Activated T-cell treated with anti-CD3 and anti-CD28 coated beads for 48 hours (primary cell): ENCODE data around the gene VAV1.
"Not testable (repeated sequence)": the region's sequence is repeated elsewhere in the genome, so short reads cannot be mapped to it uniquely, and the experiment has no call there.

ENCODE experiments used
- DNase-seq: peaks from one replicate; pipeline ENCODE4 v3.0.0-alpha.2; 2020; ENCODE audit warnings: low read depth

The VAV1 gene

GRCh38 chr19:6737873-6738786 is 34.4 kb upstream of the VAV1 start:
- peak; percentile 70 for DNase-seq

- DNase-seq = no peak
Measured at GRCh38 chr19:6738787-6739389, 33.6 kb upstream of the VAV1 start.

DNA sequence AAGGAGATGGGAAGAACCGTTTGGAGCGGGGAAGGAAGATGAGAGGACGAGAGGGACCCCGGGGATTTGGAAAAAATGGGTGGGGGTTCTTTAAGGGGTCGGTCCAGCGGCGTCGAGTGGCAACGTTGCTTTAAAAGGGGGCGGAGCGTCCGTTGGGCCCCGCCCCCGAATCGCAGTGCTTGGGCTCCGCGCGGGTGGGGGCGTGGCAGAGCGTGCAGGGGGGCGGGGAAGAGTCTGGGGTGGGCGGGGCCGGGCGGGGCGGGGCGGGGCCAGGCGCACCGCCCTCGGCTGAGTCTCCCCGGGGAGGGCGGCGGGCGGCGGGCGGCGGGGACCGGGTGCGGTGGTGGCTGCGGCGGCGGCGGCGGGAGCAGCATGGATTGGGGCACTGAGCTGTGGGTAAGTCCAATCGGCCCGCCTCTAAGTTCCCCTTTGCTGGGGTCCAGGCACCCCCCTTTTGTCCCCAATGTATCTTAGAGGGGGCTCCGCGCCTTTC is 33.1 kb upstream of the VAV1 start, which contains the start of gene TRIP10:
Gene TRIP10, plus strand, starts transcription at position 291 of the 493 bp plus-strand sequence. Its CDS starts 82 bp downstream, at position 373.
- DNase-seq = peak; percentile 84

- DNase-seq = no peak
Measured at GRCh38 chr19:6739883-6740588, 32.5 kb upstream of the VAV1 start.

DNA sequence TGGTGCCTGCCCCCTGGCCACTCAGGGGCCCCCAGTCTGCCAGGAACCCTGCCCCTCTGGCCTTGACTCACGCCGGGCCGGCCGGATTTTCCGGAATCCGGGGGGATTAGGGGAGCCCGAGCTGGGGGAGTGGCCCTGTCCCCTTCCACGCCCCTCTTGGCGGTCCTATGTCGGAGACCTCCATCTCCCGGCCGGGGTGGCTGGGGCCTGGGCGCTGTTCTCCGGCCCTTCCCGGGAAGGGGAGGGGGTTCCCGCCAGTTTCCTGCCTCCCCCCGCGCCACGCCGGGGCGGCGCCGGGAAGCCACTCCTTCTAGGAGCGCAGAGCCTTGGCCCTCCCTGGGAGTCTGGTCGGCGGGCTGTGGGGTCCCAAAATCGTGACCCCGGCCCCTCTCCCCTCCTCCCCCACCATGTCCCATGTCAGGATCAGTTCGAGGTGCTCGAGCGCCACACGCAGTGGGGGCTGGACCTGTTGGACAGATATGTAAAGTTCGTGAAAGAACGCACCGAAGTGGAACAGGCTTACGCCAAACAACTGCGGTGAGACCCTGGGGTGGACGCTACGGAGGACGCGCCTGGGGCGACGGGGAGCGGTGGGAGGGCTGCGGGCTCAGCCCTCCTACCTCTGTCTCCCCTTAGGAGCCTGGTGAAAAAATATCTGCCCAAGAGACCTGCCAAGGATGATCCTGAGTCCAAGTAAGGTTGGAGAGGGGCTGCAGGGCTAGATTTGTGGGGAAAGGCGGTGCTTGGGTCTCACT is 31.7 kb upstream of the VAV1 start:
- DNase-seq = no peak

DNA sequence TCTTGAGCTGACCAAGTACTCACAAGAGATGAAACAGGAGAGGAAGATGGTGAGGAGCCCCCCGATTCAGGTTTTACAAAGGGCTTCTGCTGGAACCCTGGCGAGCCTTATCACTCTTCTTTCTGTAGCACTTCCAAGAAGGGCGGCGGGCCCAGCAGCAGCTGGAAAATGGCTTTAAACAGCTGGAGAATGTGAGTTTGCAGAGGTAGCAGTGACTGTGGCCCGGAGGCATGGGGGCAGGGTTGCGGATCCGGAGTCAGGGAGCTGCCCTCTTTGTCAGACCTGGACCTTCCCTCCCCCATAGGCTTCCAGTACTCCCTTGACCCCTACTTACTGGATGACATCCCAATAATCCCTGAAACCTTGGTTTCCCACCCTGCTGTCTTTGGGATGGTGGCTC is 29.4 kb upstream of the VAV1 start:
- DNase-seq = no peak

DNA sequence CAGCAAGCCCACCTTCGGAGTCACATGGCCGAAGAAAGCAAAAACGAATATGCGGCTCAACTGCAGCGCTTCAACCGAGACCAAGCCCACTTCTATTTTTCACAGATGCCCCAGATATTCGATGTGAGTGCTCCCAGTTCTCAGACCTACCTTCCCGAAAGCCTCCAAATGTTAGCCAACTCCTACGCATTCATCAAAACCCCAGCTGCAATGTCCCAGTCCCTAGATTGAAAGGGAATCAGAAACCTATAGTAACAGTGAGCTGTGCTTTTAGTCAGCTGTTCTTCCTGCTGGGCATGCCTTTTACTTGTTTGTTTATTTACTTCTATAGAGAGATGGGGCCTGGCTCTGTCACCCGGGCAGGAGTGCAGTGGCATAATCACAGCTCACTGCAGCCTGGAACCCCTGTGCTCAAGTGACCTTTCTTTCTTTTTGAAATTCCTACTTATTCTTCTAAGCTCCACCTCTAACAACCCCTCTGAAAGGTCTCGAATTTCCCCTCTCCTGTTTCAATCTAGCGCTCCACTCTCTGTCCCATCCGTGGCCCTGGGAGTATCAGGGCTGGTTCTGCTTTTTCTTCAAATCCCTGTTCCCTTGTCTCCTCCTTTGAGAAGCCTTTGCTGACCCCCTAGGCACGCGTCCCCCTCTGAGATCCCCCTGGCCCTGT is 28.7 kb upstream of the VAV1 start:
- DNase-seq = no peak

DNA sequence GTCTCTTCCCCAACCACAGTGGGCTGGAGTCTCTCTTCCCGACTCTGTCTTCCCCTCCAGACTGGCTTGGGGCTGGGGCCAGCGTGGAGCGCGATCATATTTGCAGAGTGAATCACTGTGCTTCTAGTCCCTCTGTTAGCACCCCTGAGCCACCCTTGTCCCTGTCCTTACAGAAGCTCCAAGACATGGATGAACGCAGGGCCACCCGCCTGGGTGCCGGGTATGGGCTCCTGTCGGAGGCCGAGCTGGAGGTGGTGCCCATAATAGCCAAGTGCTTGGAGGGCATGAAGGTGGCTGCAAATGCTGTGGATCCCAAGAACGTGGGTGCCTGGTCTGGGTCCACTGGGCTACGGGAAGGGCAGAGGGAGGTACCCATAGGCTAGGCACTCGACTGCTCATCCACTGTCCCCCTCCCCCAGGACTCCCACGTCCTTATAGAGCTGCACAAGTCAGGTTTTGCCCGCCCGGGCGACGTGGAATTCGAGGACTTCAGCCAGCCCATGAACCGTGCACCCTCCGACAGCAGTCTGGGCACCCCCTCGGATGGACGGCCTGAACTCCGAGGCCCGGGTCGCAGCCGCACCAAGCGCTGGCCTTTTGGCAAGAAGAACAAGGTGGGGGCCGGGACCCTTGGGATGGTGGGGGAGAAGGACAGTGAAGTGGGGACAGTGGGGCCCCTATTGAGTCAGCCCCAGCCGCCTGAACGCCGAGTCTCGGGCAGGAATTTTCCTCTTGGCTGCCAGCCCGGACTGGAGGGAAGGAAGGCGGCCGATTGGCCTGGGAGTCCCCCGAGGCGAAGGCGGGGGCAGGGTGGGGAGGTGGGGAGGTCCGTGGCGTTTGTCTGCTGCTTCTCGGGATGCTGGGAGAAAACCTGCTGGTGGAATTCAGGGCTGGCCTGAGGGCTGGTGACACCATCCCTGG is 27.9 kb upstream of the VAV1 start:
- no peak for DNase-seq

- DNase-seq = no peak
Measured at GRCh38 chr19:6745965-6746364, 26.5 kb upstream of the VAV1 start.

- DNase-seq = not testable (repeated sequence)
Measured at GRCh38 chr19:6748543-6748942, 24.0 kb upstream of the VAV1 start.

GRCh38 chr19:6750062-6750461 is 22.4 kb upstream of the VAV1 start:
- DNase-seq = no peak

DNA sequence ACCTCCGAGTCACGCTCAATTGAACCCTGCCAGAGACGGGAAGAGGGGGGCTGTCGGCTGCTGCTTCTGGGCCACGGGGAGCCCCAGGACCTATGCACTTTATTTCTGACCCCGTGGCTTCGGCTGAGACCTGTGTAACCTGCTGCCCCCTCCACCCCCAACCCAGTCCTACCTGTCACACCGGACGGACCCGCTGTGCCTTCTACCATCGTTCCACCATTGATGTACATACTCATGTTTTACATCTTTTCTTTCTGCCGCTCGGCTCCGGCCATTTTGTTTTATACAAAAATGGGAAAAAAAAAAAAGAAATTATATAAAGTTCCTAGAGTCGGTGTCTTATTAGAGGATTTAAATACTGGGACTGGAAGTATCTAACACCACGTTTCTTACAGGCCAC is 21.3 kb upstream of the VAV1 start:
- DNase-seq = no peak

- DNase-seq = no peak
Measured at GRCh38 chr19:6752256-6753177, 20.0 kb upstream of the VAV1 start.

DNA sequence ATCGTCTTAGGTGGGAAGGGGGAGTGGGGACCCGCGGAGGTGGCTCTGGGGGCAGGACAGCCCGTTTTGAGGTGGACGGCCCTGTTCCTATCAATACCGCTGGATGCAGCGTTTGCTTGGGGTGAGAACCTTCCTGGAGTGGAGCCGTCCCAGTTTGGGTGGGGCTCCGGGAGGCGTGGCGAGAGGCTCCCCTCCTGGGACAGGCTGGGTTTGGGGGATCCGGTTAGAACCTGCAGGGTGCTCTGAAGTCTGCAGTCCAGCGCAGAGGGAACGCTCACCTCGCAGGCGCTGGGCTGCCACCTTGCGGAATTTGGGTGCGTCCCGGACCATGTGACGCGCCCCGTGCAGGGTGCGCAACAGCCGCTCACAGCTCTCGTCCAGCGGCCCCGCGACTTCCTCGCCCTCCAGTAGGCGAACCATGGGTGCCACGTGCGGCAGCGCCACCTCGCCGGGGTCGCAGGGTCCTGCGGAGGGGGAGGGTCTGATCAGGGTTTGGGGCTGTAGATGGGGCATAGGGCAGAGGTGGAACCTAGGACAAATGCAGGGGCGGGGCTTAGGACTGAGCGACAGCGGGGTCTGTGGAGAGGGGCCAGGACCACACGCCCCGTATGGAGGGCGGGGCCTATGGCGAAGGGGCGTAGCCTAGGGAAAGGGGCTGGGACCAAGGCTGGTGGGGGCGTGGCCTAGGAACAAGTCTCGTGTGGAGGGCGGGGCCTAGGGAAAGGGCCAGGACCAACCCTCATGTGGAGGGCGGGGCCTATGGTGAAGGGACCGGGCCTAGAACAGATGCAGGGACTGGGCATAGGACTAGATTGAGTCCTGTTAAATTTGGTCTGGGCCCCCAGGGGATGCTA is 19.1 kb upstream of the VAV1 start:
- peak; percentile 85 for DNase-seq

- no peak for DNase-seq
Measured at GRCh38 chr19:6754136-6754535, 18.4 kb upstream of the VAV1 start.

DNA sequence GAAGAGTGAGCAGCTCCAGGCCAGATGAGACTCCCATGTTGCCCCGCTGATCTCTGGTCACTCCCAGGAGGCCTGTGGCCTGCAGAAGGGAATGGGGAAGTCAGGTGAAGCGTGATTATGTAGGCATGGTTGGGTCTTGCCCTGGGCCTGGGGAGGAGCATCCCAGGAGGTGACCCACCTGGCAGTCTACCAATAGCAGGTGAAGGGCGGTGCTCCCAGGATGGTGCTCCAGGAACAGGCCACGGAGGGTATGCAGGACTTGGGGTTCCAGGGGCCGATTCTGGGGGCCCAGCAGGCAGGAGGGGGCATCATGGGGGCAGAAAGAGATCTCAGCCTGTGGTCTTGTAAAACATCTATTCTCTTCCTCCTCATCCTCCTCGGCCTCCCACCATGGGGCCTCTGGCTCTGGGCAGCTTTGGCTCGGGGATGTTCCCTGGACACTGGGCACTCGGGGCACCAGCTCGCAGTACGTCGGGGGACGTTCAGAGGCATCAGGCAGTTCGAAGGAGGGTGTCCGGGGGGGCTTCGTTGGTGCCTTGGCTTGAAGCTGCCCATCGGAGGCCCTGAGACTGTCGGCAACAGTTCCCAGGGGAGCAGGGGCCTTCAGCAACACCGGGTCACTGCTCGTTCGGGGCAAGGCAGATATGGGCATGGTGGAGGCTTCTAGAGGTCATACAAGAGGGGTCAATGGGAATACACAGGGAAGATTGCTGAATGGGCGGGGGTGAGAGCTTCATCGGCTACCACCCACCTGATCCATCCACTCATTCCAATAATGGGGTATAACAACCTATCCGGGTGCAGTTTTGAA is 17.6 kb upstream of the VAV1 start:
- no peak for DNase-seq

- DNase-seq = no peak
Measured at GRCh38 chr19:6760606-6761005, 11.9 kb upstream of the VAV1 start.
